Measurements from ENCODE around the gene DCAF17.

DCAF17 gene

GRCh38 chr2:171433763-171434012, 338 bp upstream of the DCAF17 start, which contains the start of gene METTL8:
TSS of gene METTL8 (minus strand) at chr2:171433990. CDS start at chr2:171392185, 41,805 bp downstream.
- DNase-seq (ENCODE audit: low read depth) = no peak

DNA sequence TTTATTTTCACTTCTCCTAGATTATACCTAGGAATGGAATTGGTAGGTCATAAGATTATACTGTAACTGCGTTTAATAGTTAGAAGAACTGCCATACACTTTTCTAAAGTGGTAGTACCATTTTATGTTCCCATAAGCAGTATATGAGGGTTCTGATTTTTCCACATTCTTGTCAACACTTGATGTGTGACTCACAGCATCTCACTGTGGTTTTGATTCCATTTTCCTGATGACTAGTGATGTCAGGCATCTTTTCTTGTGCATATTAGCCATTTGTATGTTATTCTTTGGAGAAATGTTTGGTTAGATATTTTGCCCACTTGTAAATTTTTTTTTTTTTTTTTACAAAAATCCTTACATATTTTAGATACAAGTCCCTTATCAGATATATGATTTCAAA, 2.3 kb downstream of the DCAF17 start:
- peak; percentile 51 for DNase-seq (ENCODE audit: low read depth)
- H3K4me3 ChIP-seq (ENCODE audit: low read depth, low read length) = no peak overlapping the region

More at GRCh38 chr2:171433763-171434012, 338 bp upstream of the DCAF17 start, which contains the start of gene METTL8:
- peak within 1 kb of the TSS; percentile 85 for H3K4me3 ChIP-seq (ENCODE audit: low read depth, low read length)

DNA sequence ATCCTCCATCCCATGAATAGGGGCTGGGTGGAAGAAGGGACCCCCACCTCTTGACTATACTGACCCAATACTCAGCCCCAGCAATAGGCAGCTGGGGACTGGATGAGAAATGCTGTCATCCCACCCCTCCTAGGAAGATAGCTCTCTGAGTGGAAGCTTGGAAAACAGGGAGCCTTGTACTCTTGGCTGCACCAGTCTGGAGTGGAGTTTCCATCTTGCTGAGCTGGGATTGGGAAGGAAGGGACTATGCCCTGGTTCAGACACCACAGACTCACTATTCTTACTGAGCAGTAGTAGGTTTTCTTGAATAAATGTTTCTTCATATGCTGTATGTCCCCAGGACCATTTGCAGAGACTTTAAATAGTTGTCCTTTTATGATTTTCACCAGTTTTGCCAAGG, 7.4 kb downstream of the DCAF17 start:
- H3K4me3 ChIP-seq (ENCODE audit: low read depth, low read length) = no peak overlapping the region
- DNase-seq (ENCODE audit: low read depth) = no peak

DNA sequence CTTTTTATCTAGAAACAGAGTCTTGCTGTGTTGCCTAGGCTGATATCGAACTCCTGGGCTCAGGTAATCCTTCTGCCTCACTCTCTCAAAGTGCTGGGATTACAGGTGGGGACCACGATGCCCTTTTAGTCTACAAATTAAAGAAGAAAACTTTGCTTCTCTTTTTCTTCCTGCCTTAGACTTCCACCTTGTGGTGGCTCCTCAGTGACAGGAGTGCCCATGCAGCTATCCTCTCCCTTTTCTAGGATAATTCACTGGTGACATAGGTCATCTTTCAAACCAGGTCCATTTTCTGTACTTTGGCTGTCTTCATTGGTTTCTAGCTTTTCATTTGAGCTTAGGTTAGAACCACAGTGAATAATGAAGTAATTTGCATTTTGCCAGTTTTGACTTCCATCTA, 13.6 kb downstream of the DCAF17 start:
- no peak for DNase-seq (ENCODE audit: low read depth)
- H3K4me3 ChIP-seq (ENCODE audit: low read depth, low read length) = no peak overlapping the region

DNA sequence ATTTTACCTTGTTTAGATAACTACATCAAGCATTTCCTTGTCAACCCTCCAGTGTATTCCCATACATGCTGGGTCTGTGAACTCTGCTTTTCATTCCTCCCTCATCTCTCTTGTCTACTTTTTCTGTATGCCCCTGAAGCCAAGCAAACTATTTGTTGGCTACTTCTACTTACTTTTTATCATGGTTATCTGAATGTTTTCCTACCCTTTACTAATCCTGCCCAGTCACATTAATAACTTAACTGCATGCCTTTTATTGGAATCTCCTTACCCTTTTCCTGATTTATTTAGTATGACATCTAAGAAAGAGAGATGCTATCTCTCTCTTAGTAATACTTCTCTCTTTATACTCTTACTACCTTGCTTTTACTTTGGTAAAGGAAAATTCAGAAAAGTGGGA, 17.0 kb downstream of the DCAF17 start:
- H3K4me3 ChIP-seq (ENCODE audit: low read depth, low read length) = no peak overlapping the region
- no peak for DNase-seq (ENCODE audit: low read depth)

- no peak for DNase-seq (ENCODE audit: low read depth)
- H3K4me3 ChIP-seq (ENCODE audit: low read depth, low read length) = no peak overlapping the region
These were observed 18.7 kb downstream of the DCAF17 start for GRCh38 chr2:171452773-171453172.

DNA sequence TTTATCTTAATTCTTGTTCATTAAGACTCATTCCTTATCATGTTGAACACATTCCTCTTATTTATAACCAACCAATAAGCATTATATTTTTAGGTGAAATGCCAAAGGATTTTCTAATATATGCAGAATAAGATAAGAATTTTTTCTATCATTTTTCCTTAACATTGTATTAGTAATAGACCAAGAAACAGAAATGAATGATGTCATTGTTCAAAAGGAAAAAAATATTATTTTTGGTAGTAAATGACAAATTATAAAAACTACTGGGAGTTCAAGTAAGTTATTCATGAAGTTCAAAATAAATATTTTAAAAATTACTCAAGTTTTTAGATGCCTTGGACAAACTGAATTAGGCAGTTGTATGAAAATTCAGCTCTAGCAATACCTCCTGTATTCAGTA, 25.5 kb downstream of the DCAF17 start:
- no peak overlapping the region for H3K4me3 ChIP-seq (ENCODE audit: low read depth, low read length)
- no peak for DNase-seq (ENCODE audit: low read depth)

- DNase-seq (ENCODE audit: low read depth) = no peak
These were observed 26.5 kb downstream of the DCAF17 start for GRCh38 chr2:171460537-171460936.

DNA sequence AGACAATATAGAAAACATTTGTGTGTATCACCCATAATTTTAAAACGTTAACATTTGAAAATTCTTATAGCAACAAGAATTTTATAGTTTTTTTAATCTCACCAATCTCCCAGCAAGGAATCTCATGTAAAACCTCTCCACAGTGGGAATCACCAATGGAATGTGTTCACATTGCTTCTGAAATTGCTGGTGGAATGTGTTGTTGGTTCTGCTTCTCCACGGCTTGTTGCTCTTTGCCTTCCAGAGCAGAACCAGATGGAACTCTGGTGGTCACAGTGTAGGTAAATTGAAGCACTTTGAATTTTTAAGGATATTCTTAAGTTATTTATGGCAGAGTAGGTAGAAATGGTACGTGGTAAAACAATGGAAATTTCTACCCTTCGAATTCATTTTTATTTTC, 35.1 kb downstream of the DCAF17 start:
- no peak for DNase-seq (ENCODE audit: low read depth)

More at GRCh38 chr2:171460537-171460936, 26.5 kb downstream of the DCAF17 start:
- H3K4me3 ChIP-seq (ENCODE audit: low read depth, low read length) = no peak overlapping the region

DNA sequence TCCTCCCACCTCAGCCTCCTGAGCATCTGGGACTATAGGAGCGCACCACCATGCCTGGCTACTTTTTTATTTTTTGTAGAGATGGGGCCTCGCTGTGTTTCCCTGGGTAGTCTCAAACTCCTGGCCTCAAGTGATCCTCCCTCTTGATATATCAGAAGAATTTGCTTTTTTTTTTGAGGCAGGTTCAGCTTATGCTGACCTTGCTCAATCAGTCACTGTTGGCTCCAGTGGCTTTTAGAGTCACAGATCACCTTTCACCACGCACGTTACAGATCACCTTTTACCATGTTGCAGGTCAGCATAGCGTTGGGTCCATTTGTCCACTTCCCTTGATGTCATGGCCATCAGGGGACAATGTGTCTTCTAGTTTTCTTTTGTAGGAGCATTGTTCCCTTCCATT, 36.1 kb downstream of the DCAF17 start:
- no peak for DNase-seq (ENCODE audit: low read depth)
- H3K4me3 ChIP-seq (ENCODE audit: low read depth, low read length) = no peak overlapping the region

More for the DNA sequence above, 35.1 kb downstream of the DCAF17 start:
- H3K4me3 ChIP-seq (ENCODE audit: low read depth, low read length) = no peak overlapping the region

- no peak for DNase-seq (ENCODE audit: low read depth)
- H3K4me3 ChIP-seq (ENCODE audit: low read depth, low read length) = no peak overlapping the region
These were observed 42.0 kb downstream of the DCAF17 start for GRCh38 chr2:171475979-171476378.

DNA sequence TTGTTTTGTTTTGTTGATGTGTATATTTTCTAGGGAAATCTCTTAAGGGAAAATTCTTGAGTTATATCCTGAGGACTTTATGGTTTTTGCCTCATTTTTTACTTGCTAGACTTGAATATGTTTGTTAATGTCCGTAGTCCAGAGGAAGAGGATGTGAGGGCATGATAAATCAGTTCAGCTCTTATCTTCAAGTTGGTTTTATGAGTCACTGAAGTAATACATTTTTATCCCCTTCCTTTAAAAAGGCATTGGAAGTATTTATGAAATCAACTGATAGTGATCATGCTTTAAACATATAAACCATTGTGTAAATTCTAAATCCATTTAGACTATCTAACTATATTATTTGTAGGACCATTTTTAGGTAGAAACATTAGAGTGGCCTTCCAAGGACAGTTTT, 44.3 kb downstream of the DCAF17 start:
- H3K4me3 ChIP-seq (ENCODE audit: low read depth, low read length) = no peak overlapping the region
- no peak for DNase-seq (ENCODE audit: low read depth)

- no peak for DNase-seq (ENCODE audit: low read depth)
These were observed 45.3 kb downstream of the DCAF17 start for GRCh38 chr2:171479154-171479814.

GRCh38 chr2:171480908-171481307, 46.9 kb downstream of the DCAF17 start:
- no peak overlapping the region for H3K4me3 ChIP-seq (ENCODE audit: low read depth, low read length)
- peak; percentile 2 for DNase-seq (ENCODE audit: low read depth)

More at GRCh38 chr2:171479154-171479814, 45.3 kb downstream of the DCAF17 start:
- no peak overlapping the region for H3K4me3 ChIP-seq (ENCODE audit: low read depth, low read length)

GRCh38 chr2:171482308-171482707, 48.3 kb downstream of the DCAF17 start:
- no peak for DNase-seq (ENCODE audit: low read depth)
- no peak overlapping the region for H3K4me3 ChIP-seq (ENCODE audit: low read depth, low read length)

DNA sequence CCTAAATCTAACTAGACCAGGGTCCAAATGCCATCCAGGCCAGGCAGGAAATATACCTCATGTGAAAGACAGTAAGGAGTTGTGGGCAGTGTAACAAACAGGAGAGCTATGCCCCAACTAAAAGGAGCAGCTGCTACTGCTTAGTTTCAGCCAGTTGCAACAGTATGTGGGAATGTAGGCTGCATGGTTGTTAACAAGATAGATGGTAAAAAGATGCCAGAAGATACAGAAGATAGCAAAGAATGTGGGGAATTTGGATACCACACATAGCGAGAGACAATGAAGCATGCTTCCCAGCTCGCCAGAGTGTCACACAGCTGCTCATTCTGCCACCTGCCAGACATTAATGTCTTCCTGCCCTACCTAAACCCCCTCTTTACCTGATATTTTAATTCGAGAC, 48.9 kb downstream of the DCAF17 start:
- DNase-seq (ENCODE audit: low read depth) = peak; percentile 36
- H3K4me3 ChIP-seq (ENCODE audit: low read depth, low read length) = no peak overlapping the region

DNA sequence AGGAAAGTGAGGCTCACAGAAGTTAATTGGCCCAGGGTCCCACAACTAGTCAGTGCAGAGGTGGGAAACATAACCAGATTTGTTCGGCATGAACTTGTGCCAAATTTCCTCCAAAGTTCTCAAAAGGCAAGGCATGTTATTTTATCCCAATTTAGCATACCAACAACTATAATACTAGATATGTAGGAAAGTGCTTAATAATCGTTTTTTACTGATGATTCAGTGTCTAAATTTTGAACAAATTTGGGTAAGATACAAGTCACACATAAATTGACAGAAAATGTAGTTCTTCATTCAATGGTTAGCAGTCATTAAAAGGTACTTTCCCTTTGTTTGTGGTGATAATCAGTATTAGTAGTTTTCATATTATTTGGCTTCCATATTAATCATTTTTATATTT, 49.8 kb downstream of the DCAF17 start:
- no peak for DNase-seq (ENCODE audit: low read depth)
- H3K4me3 ChIP-seq (ENCODE audit: low read depth, low read length) = no peak overlapping the region

DNA sequence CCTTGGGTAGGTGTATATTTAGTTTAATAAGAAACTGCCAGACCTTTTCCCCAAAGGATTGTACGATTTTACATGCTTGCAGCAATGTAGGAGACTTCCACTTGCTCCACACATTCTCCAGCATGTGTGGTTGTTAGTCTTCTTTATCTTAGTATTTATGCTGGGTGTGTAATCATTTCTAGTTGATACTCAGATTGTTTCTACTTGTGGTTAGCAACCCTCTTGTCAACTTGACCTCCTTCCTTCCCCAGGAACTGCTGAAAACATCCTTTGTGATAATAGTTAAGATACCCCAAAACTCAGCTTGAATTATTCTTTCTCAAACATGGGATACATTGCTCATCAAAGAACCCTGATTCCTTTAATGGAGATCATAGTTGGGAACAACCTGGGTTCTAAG, 51.1 kb downstream of the DCAF17 start:
- H3K4me3 ChIP-seq (ENCODE audit: low read depth, low read length) = no peak overlapping the region
- DNase-seq (ENCODE audit: low read depth) = no peak

DNA sequence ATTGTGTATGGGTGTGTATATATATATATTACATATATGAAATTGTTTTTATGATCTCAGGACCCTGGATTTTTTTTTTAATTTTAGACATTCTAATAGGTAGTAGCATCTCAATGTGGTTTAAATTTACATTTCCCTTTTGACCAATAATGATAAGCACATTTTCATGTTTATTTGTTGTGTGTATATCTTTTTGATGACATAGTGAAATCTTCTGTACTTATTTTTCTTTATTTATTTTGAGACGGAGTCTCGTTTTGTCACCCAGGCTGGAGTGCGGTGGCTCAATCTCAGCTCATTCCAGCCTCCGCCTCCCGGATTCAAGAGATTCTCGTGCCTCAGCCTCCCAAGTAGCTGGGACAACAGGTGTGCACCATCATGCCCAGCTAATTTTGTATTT, 53.2 kb downstream of the DCAF17 start:
- no peak overlapping the region for H3K4me3 ChIP-seq (ENCODE audit: low read depth, low read length)
- no peak for DNase-seq (ENCODE audit: low read depth)

DNA sequence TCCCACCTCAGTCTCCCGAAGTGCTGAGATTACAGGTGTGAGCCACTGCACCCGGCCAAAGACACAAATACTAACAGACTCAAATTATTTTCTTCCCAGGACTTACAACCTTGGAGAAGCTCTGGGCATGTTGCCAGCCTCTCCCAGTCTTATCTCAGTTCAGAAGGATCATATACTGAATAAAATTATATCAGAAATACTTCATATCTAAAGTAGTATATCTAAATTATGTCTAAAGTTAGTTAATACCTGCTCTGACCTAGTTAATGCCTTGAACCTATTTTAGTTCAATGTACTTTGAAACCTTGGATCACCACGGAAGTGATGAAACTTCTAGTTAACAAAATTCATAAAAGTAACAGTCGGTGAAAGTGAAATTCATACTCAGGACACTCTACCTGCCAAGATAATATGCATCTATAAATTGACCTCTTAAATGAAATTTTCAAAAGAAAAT, 53.8 kb downstream of the DCAF17 start:
- no peak overlapping the region for H3K4me3 ChIP-seq (ENCODE audit: low read depth, low read length)
- DNase-seq (ENCODE audit: low read depth) = no peak

DNA sequence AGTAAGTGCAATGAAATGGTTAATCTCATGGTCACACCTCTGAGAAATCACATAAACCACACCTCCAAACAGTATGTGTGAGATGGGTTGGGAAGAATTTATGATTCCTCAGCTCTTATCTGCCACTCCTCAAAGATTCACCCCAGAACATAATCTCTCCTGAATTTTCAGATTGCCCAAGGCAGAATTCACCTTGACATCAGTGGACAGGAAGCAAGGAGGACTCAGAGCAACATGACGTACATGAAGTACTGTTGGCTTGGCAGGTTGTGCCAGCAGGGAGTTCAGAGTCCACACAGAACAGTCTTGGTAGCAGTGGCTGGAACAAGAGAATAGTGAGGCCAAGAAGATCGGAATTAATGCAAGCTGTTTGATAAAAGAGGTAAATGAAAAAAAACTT, 56.6 kb downstream of the DCAF17 start:
- H3K4me3 ChIP-seq (ENCODE audit: low read depth, low read length) = no peak overlapping the region
- DNase-seq (ENCODE audit: low read depth) = no peak

GRCh38 chr2:171491292-171491691, 57.3 kb downstream of the DCAF17 start:
- H3K4me3 ChIP-seq (ENCODE audit: low read depth, low read length) = no peak overlapping the region
- no peak for DNase-seq (ENCODE audit: low read depth)

Measured in skeletal muscle cell (primary cell).